Heart left ventricle (tissue), 16 donors: ENCODE results near the gene GPX1. TPM values are rescaled to one million over a fixed set of nuclear protein-coding genes. Genes with fewer than 3 reads are reported as not detected.

Experiments
- ATAC-seq, 4 donors: fragments of 200-7000 bp; cut with Tn5 transposase; one replicate each; pipeline ENCODE4 v1.9.1; 2020 to 2022; ENCODE audit warnings: moderate library complexity in 4 of 4, mild to moderate bottlenecking in 3 of 4, moderate number of reproducible peaks in 1 of 4
- DNase-seq, 5 donors: peaks; one replicate each; pipeline ENCODE4 v3.0.0-alpha.2; 2020
- H3K27ac ChIP-seq, 12 donors: fragments of 200-600 bp; sonication (generic) in 4 of 12; one replicate each; pipeline versions ENCODE4 v1.5.0 to v1.8.0; 2016 to 2022; ENCODE audit warnings: mild to moderate bottlenecking in 2 of 12
- H3K27me3 ChIP-seq, 9 donors: fragments of 200-600 bp; sonication (generic) in 2 of 9; one replicate each; pipeline versions ENCODE4 v1.5.1 to v1.8.0; 2016 to 2022; ENCODE audit warnings: mild to moderate bottlenecking in 3 of 9
- H3K36me3 ChIP-seq, 9 donors: fragments of 200-600 bp; sonication (generic) in 2 of 9; one replicate each; pipeline versions ENCODE4 v1.5.0 to v1.8.0; 2018 to 2022; ENCODE audit warnings: mild to moderate bottlenecking in 2 of 9
- H3K4me1 ChIP-seq, 12 donors: fragments of 200-600 bp; sonication (generic) in 4 of 12; one replicate each; pipeline versions ENCODE4 v1.5.0 to v1.8.0; 2016 to 2022; ENCODE audit warnings: mild to moderate bottlenecking in 3 of 12
- H3K4me3 ChIP-seq, 12 donors: fragments of 200-600 bp; sonication (generic) in 4 of 12; one replicate each; pipeline versions ENCODE4 v1.5.0 to v1.8.0; 2017 to 2022; ENCODE audit warnings: mild to moderate bottlenecking in 9 of 12, moderate library complexity in 4 of 12
- H3K9me3 ChIP-seq, 12 donors: fragments of 200-600 bp; sonication (generic) in 4 of 12; one replicate each; pipeline versions ENCODE4 v1.5.0 to v1.8.0; 2016 to 2022; ENCODE audit warnings: mild to moderate bottlenecking in 1 of 12
- CTCF ChIP-seq, 12 donors: fragments of 200-600 bp; sonication (generic) in 4 of 12; IDR thresholded peaks; one replicate each; pipeline versions ENCODE4 v1.5.0 to v1.8.0; 2018 to 2022; ENCODE audit warnings: antibody characterized with exemption in 12 of 12, mild to moderate bottlenecking in 5 of 12
- POLR2A ChIP-seq, 2 donors: fragments of 450-650 bp; IDR thresholded peaks; one replicate each; pipeline ENCODE4 v1.6.1; 2017; ENCODE audit warnings: antibody characterized with exemption in 2 of 2, mild to moderate bottlenecking in 2 of 2, moderate library complexity in 2 of 2
- WGBS, 4 donors: extraction: QIAGEN DNeasy Blood & Tissue Kit in 2 of 4; methylation state at CpG; one replicate each; pipeline versions ENCODE4 v1.1.5 to v1.1.7; 2013 to 2018; 5-methylcytosine and 5-hydroxymethylcytosine counted together
- intact Hi-C, 10 donors: fragments of 100-400 bp; cut with DNase I; formaldehyde crosslinking; loops; one replicate each; pipeline versions ENCODE4 v1.11.1 to v1.14.2; 2022
- polyA plus RNA-seq, 2 donors: library from polyadenylated mRNA; stranded (reverse); fragments of 200-250 nt; gene quantifications; one replicate each; pipeline ENCODE4 v1.2.3, GENCODE V29; 2013
- total RNA-seq, 9 donors: library from RNA; depleted of rRNA in 2 of 9; stranded (reverse); fragments of >200 nt in 2 of 9; fragmentation: NEBNext Ultra II Directional in 3 of 9; extraction: Animal tissue kit (Norgen Biotek cat#: 25700) in 3 of 9; gene quantifications; one replicate each; pipeline versions ENCODE4 v1.1.0 to v1.2.4, GENCODE V29; 2016 to 2023
- donor health status: ischemic (EF 13 %, LVEDD 7.1; RV severe dilation, severe dysfunction).
- donor health status: healthy with polysubstance abuse.
- donor health status: DM: no; HTN: yes; CAD: no.
- donor health status: DM: no; HTN: no; CAD: no.
- donor health status: ischemic (EF 25% LVEDD 6.9; RV normal size, moderate dysfunction).
- donor health status: ischemic (EF 25% LVEDD 5.7; RV mildly dilated, moderate dysfunction).
- donor health status: healthy.
- donor health status: DM: yes; HTN: yes; CAD: no.
- donor health status: ischemic (EF 35%, LVEDD 5.7; RV mildly dilated, moderate dysfunction).
- donor health status: nonischemic (EF 11% LVEDD 7.7; RV severe dilation, severe dysfunction).
- donor health status: DM: yes; HTN: yes; CAD: no.
- donor health status: PGD.
- donor health status: ischemic (EF 29% LVEDD 5.4; RV normal size, mild dysfunction).
- donor health status: nonischemic (EF 23%, LVEDD 6.1; RV moderate dilation, normal function).

The GPX1 gene
- total and polyA plus RNA-seq, 11 donors, result 86.3 to 341 (median 154) TPM

DNA sequence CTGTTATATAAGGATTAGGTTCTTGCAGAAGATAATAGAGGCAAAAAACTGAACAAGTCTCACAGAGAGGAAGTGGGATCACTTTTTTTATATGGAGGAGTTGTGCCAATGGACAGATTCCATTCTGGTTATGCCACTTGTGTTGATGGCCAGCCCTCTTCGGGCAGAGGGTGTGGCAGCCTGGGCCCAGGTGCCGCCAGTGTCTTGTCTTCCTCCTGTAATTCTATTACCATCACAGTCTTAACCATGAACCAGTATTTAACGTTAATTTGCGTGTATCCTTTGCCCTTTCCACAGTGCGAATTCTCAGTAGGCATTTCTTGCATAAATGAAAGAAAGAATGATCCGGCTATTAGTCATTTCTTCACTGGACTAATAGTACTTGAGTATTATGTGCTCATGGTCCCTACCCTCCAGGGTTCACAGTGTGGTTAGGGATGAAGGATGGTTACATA, 11.3 kb downstream of the GPX1 start:
- H3K4me1 ChIP-seq, result peaks cover 0 to 94% (median 7%) of the 10 kb centered on the region in 12 donors

DNA sequence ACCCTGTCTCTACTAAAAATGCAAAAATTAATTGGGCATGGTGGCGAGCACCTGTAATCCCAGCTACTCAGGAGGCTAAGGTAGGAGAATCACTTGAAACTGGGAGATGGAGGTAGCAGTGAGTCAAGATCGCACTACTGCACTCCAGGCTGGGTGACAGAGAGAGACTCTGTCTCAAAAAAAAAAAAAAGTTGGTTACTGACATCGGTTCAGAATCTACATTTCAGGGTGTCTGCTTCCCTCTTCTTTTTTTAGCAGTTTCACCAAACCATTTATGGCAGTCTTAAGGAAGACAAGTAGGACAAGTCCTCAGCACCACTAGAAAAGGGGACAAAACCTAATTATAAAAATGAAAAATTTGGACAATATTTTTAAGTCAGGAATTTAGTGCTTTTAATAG, 15.0 kb downstream of the GPX1 start:
- H3K4me1 ChIP-seq, result peaks cover 0 to 86% (median 25%) of the 10 kb centered on the region in 12 donors
- H3K4me3 ChIP-seq, result no peak overlapping the region
- H3K9me3 ChIP-seq, result no peaks in the 10 kb centered on the region
- H3K27me3 ChIP-seq, result no peaks in the 10 kb centered on the region
- DNase-seq (no peak), ATAC-seq (no peak)
- intact Hi-C loops, result loop anchor here in 9 of 10 donors (5.0 kb wide), 6 partner anchors 64 to 176 kb away; partner anchors contain the start of genes RHOA (in 3 of the 9), TCTA (in 3 of the 9), KLHDC8B (in 2 of the 9) and NICN1 (in 2 of the 9)
- no peak for TF ChIP-seq POLR2A (IDR thresholded peaks at IDR 0.05)
- TF ChIP-seq CTCF (IDR thresholded peaks at IDR 0.05), result no peak
- H3K36me3 ChIP-seq, result peaks cover 0 to 2% (median 0%) of the 10 kb centered on the region in 9 donors
- 82 to 87% (median 84%) methylated on average over 3 of the region's 3 CpGs for WGBS, 4 donors
- peak overlapping the region in 8 of 12 donors; percentile 1 to 96 (median 38) for H3K27ac ChIP-seq

More for the DNA sequence above, 11.3 kb downstream of the GPX1 start:
- ATAC-seq (no peak), DNase-seq (no peak)
- Histone ChIP-seq H3K36me3 (no peaks in the 10 kb centered on the region), H3K4me3 (no peak overlapping the region), H3K9me3 (no peaks in the 10 kb centered on the region), H3K27ac (peak overlapping the region in 5 of 12 donors; percentile 79 to 94 (median 84)), H3K27me3 (no peaks in the 10 kb centered on the region)
- WGBS, 4 donors, result 86 to 91% (median 89%) methylated on average over 6 of the region's 6 CpGs
- TF ChIP-seq POLR2A (IDR thresholded peaks at IDR 0.05) (no peak), CTCF (IDR thresholded peaks at IDR 0.05) (no peak)
- intact Hi-C loops, result loop anchor here in 1 of 10 donors (5.0 kb wide), 1 partner anchor 100 kb away; no protein-coding TSS in a partner anchor

DNA sequence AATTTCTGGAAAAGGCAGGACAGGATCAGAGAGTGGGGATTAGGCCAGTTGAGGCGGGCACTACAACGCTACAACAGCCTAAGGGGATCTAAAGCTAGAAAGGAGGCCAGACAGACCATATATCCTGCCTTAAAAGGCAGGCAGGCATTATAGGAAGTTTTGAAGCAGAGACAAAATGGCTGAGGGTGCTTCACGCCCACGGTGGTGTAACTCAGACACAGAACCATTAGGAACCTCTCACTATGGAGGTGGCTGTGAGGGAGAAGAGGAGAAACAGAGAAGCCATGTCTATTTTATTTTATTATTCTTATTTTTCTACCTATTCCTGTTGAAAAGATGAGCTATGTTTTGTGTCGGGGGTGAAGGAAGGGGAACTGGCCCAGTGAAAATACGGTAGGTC, 16.2 kb downstream of the GPX1 start:
- no peaks in the 10 kb centered on the region for H3K27me3 ChIP-seq
- H3K9me3 ChIP-seq, result no peaks in the 10 kb centered on the region
- peak overlapping the region in 10 of 12 donors; percentile 21 to 98 (median 92) for H3K27ac ChIP-seq
- H3K4me1 ChIP-seq, result peaks cover 0 to 85% (median 25%) of the 10 kb centered on the region in 12 donors
- peaks cover 0 to 13% (median 5%) of the 10 kb centered on the region in 9 donors for H3K36me3 ChIP-seq
- no peak overlapping the region for H3K4me3 ChIP-seq
- no peak for TF ChIP-seq POLR2A (IDR thresholded peaks at IDR 0.05)
- TF ChIP-seq CTCF (IDR thresholded peaks at IDR 0.05), result no peak
- intact Hi-C loops, result loop anchor here (2.0 to 5.0 kb wide), 9 partner anchors 65 to 175 kb away; partner anchors contain the start of genes KLHDC8B (in 4 of the 10), TCTA (in 4 of the 10), RHOA (in 3 of the 10) and NICN1 (in 2 of the 10)
- ATAC-seq (no peak), DNase-seq (no peak)
- 90 to 94% (median 91%) methylated on average over 6 of the region's 6 CpGs for WGBS, 4 donors

DNA sequence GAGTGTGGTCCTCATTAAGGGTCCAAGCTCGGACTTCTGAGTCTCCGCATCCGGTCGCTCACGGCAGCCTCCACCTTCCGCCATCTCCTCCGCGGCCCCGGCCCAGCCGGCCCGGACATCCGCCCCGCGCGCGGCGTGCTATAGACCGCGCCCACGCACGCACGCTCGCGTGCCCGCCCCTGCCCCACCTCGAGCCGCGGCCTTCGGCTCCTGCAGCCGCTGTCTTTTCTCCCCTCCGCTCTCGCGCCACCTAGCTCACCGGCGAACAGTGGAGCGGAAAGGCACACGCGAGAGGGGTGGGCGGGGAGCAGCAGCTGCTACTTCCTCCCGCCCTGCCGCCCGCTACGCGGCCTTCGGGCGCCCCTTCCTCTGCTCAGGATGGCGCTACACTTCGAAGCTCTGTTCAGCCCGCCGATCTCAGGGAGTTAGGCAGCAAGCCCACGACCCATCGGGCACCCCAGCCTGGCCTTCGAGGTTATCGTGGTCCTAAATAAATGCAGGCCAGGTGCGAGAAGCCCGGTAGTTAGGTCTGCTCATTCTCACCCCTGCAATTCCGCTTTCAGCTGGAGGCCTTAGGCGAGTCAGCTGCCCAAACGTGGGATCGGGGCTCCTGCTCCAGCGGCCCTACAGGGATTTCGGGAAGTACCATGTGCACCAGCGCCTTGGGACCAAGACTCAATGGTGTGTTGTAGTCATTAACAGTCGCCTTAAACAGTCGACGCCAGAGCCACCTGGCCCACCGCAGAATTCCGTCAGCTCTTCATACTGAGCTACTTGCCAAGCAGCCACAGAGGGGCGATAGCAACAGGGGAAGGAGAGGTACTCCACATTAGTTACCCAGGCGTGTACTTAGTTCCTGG, 18.0 kb downstream of the GPX1 start, which contains the start of gene USP4:
Gene USP4 (minus strand): TSS at position 113 of the 860 bp plus-strand sequence. CDS start 29 bp downstream, at position 84.
- H3K9me3 ChIP-seq, result no peaks in the 10 kb centered on the region
- peaks cover 0 to 31% (median 20%) of the 10 kb centered on the region in 9 donors for H3K36me3 ChIP-seq
- peak within 1 kb of the TSS; percentile 64 to 96 (median 82) for H3K4me3 ChIP-seq
- no peaks in the 10 kb centered on the region for H3K27me3 ChIP-seq
- intact Hi-C loops, result loop anchor here (1.0 to 5.0 kb wide), 13 partner anchors 18 to 173 kb away; partner anchors contain the start of genes KLHDC8B (in 5 of the 10), TCTA (in 4 of the 10), RHOA (in 3 of the 10) and NICN1 (in 2 of the 10)
- peaks cover 0 to 80% (median 21%) of the 10 kb centered on the region in 12 donors for H3K4me1 ChIP-seq
- ATAC-seq (peak; percentile 90 to 98 (median 96)), DNase-seq (peak; percentile 93 to 96 (median 94))
- peak within 1 kb of the TSS; percentile 83 to 98 (median 95) for H3K27ac ChIP-seq
- 1 to 2% (median 1%) methylated on average over 27 to 70 of the region's 70 CpGs for WGBS, 4 donors
- TF ChIP-seq POLR2A (IDR thresholded peaks at IDR 0.05), result peak in 1 of 2 donors; percentile 69
- peak; percentile 20 to 78 (median 28) for TF ChIP-seq CTCF (IDR thresholded peaks at IDR 0.05)
